ENCODE data around the gene ARHGEF40. TPM values are rescaled to one million over a fixed set of nuclear protein-coding genes. Genes with fewer than 3 reads are reported as not detected.
A peak's percentile ranks its signal among the peaks of the same experiment; 100 is the strongest.

Gene ARHGEF40
- total and polyA plus RNA-seq, 10 of the 15 experiments (the other 5 are each of a cell fraction or from before 2014, with no cell fraction given) = 0.03 to 0.31 (median 0.08) TPM; not detected in 2

DNA sequence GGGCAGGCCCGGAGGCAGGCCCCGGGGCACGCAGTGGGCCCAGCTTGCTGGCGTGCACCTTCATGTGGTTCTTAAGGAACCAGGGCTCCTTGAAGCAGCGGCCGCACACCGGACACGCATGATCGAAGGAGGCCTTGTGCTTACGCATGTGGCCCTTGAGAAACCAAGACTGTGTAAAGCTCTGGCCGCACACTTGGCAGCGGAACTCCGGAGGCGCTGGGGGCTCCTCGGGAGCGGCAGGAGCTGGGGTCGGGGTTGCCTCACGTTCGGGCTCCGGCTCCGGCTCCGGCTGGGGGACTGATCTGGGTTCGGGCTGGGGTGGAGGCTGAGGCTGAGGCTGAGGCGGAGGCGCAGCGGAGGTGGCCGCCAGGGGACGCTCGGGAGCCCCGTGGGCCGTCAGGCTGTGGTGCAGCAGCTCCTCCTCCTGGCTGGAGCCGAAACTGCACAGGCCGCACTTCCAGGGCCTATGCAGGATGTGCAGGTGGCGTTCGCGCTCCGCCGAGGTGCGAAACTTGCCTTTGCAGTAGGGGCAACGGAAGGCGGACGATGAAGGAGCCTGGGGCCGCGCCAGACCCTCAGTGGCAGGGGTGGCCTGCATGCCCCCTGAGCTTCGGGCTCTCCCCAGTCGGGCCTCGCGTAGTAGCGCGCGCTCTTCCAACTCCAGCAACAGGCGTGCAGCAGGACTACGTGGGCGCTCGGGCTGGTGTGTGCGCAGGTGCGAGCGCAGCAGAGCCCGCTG, 22.3 kb downstream of the ARHGEF40 start (continued):
- peak; percentile 61; the same call in 1 of the 2 replicates for TF ChIP-seq GATAD2B (conservative IDR thresholded peaks at IDR 0.05; ENCODE audit: low read depth)
- TF ChIP-seq EP300 (IDR thresholded peaks at IDR 0.05; ENCODE audit: borderline replicate concordance in 1 of 2, control insufficient read depth in 1 of 2, low read depth in 2 of 2, low read length in 2 of 2) = no peak
- TF ChIP-seq, protein P1, sequence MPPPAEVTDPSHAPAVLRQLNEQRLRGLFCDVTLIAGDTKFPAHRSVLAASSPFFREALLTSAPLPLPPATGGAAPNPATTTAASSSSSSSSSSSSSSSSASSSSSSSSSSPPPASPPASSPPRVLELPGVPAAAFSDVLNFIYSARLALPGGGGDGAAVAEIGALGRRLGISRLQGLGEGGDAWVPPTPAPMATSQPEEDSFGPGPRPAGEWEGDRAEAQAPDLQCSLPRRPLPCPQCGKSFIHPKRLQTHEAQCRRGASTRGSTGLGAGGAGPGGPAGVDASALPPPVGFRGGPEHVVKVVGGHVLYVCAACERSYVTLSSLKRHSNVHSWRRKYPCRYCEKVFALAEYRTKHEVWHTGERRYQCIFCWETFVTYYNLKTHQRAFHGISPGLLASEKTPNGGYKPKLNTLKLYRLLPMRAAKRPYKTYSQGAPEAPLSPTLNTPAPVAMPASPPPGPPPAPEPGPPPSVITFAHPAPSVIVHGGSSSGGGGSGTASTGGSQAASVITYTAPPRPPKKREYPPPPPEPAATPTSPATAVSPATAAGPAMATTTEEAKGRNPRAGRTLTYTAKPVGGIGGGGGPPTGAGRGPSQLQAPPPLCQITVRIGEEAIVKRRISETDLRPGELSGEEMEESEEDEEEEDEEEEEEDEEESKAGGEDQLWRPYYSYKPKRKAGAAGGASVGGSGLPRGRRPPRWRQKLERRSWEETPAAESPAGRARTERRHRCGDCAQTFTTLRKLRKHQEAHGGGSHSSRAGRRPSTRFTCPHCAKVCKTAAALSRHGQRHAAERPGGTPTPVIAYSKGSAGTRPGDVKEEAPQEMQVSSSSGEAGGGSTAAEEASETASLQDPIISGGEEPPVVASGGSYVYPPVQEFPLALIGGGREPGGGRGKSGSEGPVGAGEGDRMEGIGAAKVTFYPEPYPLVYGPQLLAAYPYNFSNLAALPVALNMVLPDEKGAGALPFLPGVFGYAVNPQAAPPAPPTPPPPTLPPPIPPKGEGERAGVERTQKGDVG (CRISPR knock-in tag; IDR thresholded peaks at IDR 0.05) = no peak
- TF ChIP-seq KDM1A (IDR thresholded peaks at IDR 0.05; ENCODE audit: borderline replicate concordance) = no peak
- TF ChIP-seq, protein P2, sequence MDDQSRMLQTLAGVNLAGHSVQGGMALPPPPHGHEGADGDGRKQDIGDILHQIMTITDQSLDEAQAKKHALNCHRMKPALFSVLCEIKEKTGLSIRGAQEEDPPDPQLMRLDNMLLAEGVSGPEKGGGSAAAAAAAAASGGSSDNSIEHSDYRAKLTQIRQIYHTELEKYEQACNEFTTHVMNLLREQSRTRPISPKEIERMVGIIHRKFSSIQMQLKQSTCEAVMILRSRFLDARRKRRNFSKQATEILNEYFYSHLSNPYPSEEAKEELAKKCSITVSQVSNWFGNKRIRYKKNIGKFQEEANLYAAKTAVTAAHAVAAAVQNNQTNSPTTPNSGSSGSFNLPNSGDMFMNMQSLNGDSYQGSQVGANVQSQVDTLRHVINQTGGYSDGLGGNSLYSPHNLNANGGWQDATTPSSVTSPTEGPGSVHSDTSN (IDR thresholded peaks at IDR 0.05; ENCODE audit: insufficient replicate concordance, low read depth, low read length) = no peak
- TF ChIP-seq, protein P3, sequence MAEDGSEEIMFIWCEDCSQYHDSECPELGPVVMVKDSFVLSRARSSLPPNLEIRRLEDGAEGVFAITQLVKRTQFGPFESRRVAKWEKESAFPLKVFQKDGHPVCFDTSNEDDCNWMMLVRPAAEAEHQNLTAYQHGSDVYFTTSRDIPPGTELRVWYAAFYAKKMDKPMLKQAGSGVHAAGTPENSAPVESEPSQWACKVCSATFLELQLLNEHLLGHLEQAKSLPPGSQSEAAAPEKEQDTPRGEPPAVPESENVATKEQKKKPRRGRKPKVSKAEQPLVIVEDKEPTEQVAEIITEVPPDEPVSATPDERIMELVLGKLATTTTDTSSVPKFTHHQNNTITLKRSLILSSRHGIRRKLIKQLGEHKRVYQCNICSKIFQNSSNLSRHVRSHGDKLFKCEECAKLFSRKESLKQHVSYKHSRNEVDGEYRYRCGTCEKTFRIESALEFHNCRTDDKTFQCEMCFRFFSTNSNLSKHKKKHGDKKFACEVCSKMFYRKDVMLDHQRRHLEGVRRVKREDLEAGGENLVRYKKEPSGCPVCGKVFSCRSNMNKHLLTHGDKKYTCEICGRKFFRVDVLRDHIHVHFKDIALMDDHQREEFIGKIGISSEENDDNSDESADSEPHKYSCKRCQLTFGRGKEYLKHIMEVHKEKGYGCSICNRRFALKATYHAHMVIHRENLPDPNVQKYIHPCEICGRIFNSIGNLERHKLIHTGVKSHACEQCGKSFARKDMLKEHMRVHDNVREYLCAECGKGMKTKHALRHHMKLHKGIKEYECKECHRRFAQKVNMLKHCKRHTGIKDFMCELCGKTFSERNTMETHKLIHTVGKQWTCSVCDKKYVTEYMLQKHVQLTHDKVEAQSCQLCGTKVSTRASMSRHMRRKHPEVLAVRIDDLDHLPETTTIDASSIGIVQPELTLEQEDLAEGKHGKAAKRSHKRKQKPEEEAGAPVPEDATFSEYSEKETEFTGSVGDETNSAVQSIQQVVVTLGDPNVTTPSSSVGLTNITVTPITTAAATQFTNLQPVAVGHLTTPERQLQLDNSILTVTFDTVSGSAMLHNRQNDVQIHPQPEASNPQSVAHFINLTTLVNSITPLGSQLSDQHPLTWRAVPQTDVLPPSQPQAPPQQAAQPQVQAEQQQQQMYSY (CRISPR knock-in tag; IDR thresholded peaks at IDR 0.05) = no peak
- TF ChIP-seq ATF7 (IDR thresholded peaks at IDR 0.05; ENCODE audit: low read depth) = no peak
- TF ChIP-seq, protein P4, sequence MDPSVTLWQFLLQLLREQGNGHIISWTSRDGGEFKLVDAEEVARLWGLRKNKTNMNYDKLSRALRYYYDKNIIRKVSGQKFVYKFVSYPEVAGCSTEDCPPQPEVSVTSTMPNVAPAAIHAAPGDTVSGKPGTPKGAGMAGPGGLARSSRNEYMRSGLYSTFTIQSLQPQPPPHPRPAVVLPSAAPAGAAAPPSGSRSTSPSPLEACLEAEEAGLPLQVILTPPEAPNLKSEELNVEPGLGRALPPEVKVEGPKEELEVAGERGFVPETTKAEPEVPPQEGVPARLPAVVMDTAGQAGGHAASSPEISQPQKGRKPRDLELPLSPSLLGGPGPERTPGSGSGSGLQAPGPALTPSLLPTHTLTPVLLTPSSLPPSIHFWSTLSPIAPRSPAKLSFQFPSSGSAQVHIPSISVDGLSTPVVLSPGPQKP (IDR thresholded peaks at IDR 0.05; ENCODE audit: low read depth, low read length) = no peak
- no peak for TF ChIP-seq NR2C1 (IDR thresholded peaks at IDR 0.05)
- TF ChIP-seq NBN (IDR thresholded peaks at IDR 0.05) = 0 out of 2 replicates have a peak, but pooled peaks have one; percentile 36
- no peak for TF ChIP-seq STAT3 (IDR thresholded peaks at IDR 0.05; ENCODE audit: low read depth, low read length)
- TF ChIP-seq, protein P5, sequence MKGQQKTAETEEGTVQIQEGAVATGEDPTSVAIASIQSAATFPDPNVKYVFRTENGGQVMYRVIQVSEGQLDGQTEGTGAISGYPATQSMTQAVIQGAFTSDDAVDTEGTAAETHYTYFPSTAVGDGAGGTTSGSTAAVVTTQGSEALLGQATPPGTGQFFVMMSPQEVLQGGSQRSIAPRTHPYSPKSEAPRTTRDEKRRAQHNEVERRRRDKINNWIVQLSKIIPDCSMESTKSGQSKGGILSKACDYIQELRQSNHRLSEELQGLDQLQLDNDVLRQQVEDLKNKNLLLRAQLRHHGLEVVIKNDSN (IDR thresholded peaks at IDR 0.05; ENCODE audit: borderline replicate concordance, extremely low read length, insufficient read depth, low read depth, low read length) = no peak
- TF ChIP-seq ZNF207 (IDR thresholded peaks at IDR 0.05; ENCODE audit: borderline replicate concordance) = 0 out of 2 replicates have a peak, but pooled peaks have one; percentile 47
- TF ChIP-seq ZBED1 (IDR thresholded peaks at IDR 0.05; ENCODE audit: borderline replicate concordance) = no peak
- TF ChIP-seq, protein P6, sequence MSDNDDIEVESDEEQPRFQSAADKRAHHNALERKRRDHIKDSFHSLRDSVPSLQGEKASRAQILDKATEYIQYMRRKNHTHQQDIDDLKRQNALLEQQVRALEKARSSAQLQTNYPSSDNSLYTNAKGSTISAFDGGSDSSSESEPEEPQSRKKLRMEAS (IDR thresholded peaks at IDR 0.05; ENCODE audit: low read depth, low read length) = peak; percentile 31; the same call in 1 of the 2 replicates
- no peak for TF ChIP-seq BMI1 (IDR thresholded peaks at IDR 0.05; ENCODE audit: borderline replicate concordance)
- TF ChIP-seq POU2F2 (IDR thresholded peaks at IDR 0.05; ENCODE audit: borderline replicate concordance, low read depth, low read length) = peak; percentile 82; the same call in 2 of the 3 replicates

Data from GM12878 (cell line).